ENCODE measurements around the gene TSPAN15.
"Not testable (repeated sequence)": the region's sequence is repeated elsewhere in the genome, so short reads cannot be mapped to it uniquely, and the experiment has no call there.

TSPAN15 gene

DNA sequence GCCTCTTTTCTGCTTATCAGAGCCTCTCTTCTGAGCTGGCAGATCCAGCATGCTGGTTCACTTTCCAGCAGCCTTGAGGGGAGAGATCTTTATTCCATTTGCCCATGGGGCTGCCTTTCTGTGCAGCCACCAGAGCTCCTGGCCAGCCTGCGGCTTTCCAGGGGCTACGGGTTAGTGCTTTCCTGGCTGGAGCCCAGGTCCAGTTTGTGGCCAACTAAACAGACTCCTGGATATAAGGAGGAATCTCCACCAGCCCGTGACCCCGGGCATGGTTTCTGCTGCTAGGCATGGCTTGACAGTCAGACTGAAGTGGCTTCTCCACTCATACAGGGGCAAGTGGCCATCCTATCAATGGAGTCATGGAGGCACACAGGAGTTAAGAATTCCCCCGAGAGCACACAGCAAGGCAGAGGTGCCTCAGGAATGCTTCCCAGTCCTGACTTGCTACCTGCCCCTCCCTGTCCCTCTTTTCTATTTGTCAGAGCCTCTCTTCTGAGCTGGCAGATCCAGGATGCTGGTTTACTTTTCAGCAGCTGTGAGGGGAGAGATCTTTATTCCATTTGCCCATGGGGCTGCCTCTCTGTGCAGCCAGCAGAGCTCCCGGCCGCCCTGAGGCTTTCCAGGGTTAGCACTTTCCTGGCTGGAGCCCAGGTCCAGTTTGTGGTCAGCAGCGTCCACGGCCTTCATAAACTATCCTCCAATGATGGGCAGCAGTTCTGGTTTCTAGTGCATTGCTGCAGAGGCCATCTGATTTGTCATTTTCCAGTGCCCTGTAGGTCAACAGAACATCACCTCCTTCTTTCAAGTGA, 35.9 kb downstream of the TSPAN15 start:
- no peak for DNase-seq (ENCODE audit: low read depth, low spot score)

DNA sequence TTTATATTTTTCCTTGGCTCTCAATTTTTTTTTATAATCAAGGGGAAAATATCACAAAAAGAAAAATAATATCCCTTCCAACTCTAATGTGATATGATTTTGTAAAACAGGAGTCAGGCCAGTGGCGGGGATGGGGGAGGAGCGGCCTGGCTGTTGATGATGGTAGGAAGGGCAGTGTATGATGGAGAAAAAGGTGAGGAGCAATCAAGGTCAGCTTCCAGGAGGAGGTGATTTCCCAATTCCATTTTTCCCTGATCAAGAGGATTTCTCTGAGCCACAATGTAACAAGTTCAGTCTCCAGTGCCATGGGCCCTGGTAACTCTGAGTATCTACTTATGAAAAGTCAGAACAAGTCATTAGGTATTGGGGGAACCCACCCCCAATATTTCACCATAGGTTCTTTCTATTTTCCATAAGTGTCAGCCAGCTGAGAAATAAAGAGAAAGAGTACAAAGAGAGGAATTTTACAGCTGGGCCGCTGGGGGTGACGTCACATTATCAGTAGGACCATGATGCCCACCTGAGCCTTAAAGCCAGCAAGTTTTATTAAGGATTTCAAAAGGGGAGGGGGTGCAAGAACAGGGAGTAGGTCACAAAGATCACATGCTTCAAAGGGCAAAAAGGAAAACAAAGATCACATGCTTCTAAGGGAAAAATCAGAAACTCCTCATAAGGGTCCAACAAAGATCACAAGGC, 37.0 kb downstream of the TSPAN15 start:
- DNase-seq (ENCODE audit: low read depth, low spot score) = not testable (repeated sequence)

DNA sequence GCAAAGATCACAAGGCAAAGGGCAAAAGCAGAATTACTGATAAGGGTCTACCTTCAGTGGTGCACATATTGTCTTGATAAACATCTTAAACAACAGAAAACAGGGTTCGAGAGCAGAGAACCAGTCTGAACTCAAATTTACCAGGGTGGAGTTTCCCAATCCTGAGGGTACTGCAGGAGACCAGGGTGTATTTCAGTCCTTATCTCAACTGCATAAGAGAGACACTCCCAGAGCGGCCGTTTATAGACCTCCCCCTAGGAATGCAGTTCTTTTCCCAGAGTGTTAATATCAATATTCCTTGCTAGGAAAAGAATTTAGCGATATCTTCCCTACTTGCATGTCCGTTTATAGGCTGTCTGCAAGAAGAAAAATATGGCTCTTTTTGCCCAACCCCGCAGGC, 37.6 kb downstream of the TSPAN15 start:
- DNase-seq (ENCODE audit: low read depth, low spot score) = not testable (repeated sequence)

DNA sequence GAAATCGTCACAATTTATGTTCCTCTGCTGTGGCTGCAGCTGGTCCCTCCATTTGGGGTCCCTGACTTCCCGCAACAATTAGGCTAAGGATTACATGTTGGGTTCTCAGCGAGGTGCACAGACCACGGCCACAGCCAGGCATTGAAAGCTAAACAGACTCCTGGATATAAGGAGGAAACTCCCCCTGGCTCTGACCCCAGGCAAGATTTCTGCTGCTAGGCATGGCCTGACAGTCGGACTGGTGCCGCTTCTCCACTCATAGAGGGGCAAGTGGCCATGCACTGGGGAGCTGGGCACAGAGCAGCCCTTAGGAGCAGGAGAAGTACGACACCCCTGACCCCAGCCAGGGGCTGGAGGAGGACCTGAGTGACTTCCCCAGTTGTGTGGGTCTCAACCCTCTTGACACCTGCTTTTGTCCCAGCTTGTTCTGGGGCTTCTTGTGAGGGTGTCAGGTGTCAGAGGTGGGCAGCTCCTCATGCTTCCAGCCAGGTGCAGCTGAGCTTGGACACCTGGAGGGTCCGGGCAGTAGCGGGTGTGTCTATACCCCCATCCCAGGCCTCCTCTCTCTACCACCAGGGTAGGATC, 38.3 kb downstream of the TSPAN15 start:
- no peak for DNase-seq (ENCODE audit: low read depth, low spot score)

DNA sequence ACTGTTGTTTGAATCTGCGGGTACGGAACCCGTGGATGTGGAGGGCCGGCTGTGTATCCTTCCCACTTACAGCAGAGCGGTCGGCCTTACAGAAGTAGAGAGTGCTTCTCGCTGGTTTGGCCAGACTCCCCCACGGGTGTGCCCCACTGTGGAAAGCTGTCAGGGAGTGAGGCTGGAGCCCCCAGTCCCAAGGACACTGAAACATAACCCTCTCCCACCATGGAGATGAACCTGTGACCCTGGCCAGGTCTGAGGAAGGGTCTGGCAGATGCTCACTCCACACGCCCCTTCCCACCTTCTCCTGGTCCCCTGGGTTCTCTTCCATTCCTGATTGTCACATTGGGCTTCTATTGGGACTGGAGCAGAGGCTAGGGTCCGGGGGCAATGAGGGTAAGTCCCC, 39.6 kb downstream of the TSPAN15 start:
- DNase-seq (ENCODE audit: low read depth, low spot score) = no peak

DNA sequence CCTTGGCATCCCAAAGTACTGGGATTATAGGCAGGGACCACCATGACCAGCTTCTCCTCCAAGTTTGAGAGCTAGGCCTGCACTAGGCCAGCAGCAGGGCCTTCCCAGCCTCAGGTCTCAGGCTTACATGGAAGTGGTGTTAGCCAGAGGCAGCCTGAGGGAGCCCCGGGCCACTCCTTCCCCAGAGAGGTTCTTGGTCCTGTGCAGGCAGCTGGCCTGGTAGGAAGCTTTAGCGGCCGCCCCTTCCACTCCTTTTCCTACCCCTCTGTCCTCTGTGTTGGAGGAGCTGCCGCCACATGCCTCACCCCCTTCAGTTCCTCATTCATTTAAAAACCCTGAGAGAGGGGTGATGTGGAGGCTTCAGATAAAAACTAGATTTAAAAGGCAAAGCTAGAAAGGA, 40.3 kb downstream of the TSPAN15 start:
- DNase-seq (ENCODE audit: low read depth, low spot score) = no peak

DNA sequence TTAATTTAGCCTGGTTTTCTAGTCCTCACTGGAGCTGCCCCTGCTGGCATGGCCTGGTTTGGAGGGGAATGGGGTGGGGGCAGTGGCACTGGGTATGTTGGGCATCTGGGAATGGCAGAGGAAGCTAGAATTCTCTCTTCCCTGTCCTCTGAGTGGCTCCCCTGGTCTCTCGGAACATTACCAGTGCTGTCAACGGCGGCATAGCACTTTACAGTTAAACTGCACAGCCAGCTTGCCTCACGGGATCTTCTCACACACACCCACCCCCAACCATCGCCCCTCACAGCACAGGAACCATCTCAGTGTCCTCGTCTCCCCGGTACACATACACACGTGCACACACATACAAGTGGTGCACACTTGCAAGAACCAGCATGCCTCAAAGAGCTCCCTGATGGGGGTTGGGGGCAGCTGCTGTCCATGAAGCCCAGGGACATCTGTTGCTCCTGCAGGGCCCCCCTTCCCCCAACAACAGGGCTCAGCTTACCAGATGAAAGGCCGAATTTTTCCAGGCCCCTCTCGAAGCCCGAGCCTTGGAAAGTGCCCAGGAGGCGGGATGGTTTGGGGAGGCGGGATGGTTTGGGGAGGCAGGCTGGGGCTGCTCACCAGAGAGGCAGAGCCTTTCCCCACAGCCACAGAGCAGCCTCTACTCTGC, 41.0 kb downstream of the TSPAN15 start:
- DNase-seq (ENCODE audit: low read depth, low spot score) = no peak

DNA sequence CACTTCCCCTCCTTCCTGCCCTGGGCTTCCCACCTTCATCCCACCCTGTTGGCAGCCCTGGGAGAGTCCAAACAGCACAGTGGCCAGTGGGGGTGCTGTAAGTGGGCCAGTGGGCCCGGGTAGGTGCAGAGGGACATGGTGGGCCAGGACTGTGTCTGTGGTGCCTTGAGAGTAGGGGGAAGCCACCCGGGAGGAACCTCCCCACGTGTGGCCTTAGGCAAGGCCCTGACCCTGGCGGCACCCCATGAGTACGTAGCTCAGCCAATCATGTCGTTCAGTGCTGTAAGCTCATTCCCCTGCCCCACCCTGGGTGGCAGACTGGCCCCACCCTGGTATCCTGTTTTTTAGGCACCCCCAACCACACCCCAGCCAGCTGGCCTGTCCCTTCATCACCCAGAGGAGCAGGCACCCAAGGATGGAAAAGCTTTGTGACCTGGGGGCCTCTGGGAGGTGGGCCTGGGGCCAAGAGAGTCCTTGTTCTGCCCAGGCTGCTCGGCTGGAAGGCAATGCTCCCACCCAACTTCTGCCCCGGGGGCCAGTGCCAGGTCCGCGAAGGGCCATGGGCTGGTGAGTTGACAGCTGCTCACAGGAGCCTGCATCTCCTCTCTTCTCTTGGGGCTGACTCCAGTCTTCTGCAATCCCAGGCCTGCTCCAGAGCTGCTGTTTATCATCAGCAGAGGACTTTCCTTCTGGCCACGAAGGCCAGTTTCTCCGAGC, 41.6 kb downstream of the TSPAN15 start:
- DNase-seq (ENCODE audit: low read depth, low spot score) = no peak

DNA sequence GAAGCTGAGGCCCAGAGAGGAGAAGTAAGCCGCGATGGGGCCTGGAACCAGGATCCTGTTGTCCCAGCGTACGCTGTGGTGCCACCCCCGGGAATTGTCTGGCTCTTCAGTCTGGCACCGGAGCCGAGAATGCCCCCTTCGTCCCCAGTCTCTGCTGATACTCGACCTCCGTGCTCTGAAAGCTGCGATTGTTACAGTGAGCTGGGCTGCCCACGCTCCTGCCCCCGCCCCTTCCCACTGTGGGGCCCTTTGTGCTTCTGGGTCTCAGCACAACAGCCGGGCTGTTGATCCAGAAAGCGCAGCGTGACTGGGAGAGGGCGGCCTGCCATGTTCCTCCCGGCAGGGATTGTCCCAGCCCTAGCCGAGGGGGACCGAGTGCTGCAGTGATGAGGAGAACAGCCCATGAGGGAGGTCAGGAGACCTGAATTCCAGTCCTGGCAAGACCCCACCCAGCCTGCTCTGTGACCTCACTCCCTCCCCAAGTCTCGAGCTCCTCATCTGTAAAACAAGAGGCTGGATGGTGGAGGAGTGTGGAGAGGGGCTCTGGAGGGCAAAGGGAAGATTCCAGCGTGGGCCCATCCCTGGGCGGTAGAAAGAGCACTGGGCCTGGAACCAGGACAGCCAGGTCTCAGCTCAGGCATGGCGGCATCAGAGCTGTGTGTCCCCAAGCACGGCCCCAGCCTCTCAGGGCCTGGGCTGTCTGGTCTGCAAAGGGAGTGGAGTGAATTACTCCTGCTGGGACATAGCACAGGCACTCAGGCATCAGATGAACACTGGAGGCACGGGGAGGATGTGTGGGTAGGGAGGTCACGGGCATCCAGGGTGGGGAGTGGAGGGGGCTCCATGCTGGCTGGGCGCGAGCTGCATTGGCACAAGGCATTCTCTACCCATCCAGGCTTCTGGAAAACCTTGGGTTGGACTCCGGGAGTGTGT, 43.6 kb downstream of the TSPAN15 start:
- no peak for DNase-seq (ENCODE audit: low read depth, low spot score)

DNA sequence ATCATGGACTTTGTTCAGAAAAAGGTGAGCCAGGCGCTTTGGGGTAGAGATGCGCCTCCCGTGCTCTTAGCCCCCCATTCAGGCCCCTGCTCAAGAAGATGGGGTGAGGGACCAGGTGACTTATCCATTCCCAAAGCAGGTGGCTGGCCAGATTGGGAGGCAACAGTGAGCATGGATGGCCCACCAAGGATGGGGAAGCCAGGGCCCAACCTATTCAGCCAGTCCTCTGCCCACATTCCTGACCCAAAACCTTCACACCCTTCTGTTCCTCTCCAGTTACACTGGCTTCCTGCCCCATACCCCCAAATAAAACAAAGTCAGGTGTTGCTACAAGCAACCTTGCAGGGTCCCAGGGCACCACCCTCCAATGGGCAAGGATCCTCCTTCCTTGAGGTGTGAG, 44.4 kb downstream of the TSPAN15 start:
- no peak for DNase-seq (ENCODE audit: low read depth, low spot score)

DNA sequence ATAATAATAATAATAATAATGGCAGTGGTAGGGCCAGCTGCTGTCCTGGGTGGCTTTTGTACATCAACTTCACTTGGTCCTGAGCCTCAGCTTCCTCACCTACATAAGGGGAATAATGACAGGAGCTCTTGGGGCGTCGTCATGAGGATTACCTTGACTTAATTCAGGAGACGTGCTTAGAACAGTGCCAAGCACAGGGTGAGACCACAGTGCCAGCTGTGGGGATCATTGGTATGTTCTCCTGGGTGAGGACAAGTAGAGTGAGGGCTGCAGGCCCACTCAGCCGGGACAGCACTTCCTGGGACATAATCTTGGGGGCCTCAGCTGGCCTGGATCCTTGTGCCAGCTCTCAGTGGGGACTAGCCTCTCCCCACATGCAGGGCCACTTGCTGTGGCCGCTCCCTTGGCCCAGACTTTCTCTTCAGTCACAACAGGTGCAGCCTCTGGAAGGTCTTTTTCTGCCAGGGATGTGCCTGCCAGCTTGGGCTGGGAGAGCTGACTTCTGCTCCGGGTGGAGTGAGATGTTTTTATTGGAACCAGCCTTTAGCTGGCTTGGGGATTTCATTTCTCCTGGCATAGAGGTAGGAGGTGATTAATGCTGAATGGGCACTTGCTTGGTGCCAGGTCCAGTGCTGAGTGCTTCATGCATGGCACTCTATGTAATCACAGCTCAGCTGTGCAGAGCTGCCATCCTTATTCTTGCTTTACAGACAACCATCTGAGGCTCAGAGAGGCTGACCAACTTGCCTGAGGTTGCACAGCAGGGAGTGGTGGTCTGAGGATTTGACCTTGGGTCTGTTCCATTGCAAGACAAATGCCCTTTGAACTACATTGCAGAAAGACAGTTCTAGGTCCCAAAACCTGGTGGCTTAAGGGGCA, 45.3 kb downstream of the TSPAN15 start:
- DNase-seq (ENCODE audit: low read depth, low spot score) = no peak

DNA sequence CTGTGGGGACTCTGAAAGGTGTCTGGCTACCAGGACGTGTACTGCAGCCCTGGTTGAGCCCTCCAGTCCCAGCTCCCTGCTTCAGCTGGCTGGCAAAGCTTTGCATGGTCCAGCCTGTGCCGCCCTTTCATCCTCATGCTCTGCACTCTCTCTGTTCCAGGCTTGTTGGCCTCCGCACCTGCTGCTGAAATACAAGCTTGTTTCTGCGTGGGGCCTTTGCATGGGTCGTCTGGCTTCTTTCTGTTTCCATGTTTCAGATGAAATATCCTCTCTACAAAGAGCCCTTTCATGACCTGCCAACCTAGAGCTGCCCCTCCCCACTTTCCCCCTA, 45.9 kb downstream of the TSPAN15 start:
- no peak for DNase-seq (ENCODE audit: low read depth, low spot score)

DNA sequence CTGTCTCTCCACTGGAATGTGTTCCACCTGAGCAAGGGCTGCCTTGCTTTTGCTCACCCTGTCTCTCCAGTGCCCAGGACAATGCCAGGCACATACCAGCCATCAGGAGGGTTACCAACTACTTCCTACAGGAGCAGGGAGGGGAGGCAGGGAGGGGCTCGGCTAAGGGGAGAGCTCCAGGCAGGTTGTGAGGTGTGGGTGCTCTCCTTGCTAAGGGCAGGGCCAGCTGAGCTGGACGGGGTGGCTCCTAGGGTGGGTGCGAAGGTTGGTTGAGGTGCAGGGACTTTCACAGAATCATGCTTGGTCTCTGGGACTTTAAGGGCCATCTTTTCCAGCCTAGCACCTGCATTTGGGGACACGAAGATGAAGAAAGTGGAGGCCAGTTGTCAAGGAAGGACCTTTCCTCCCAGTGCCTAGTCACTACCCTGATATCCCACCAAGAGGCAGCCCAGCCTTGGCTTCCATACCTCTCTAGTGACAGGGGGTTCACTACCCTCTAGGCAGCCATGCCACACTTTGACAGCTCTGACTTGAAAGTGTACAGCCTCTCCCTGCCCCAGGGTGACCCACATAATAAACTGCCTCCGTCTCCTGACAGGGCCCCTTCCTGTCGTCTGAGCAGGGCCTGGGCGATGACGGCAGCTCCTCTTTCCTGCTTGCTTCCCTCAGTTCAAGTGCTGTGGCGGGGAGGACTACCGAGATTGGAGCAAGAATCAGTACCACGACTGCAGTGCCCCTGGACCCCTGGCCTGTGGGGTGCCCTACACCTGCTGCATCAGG, 46.5 kb downstream of the TSPAN15 start:
- no peak for DNase-seq (ENCODE audit: low read depth, low spot score)

DNA sequence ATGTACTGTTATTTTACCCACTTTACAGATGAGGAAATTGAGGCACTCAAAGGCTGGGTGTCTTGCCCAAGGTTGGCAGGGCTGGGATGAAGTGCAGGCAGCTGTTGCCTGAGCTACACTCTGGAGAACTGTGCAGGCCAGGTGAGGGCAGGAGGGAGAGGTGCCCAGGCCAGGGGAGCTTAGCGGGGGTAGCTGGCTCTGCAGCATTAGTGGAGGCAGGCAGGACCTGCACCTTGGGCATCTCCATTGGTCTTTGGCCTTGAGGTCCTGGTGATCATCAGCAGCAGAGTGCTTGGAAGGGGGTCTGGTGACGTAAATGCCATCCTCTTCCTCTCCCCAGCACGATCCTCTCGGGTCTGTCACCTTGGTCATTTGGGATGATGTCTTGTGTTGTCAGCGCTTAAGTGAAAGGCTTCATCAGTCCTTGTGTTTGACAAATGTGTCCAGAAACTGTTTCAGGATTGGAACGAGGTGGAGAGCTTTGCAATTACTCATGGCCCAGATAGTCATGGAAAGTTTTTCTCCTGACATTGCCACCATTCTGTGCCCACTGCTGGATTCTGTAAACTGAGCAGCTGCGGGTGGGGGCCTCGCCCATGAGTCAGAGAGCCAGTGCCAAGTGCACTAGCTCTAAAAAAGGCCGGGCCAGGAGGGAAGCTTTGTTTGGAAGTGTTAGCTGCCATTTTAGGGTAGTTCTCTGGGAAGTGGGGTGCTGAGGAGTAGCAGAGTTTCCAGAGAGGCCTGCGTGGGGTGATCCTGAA, 47.6 kb downstream of the TSPAN15 start:
- DNase-seq (ENCODE audit: low read depth, low spot score) = no peak

DNA sequence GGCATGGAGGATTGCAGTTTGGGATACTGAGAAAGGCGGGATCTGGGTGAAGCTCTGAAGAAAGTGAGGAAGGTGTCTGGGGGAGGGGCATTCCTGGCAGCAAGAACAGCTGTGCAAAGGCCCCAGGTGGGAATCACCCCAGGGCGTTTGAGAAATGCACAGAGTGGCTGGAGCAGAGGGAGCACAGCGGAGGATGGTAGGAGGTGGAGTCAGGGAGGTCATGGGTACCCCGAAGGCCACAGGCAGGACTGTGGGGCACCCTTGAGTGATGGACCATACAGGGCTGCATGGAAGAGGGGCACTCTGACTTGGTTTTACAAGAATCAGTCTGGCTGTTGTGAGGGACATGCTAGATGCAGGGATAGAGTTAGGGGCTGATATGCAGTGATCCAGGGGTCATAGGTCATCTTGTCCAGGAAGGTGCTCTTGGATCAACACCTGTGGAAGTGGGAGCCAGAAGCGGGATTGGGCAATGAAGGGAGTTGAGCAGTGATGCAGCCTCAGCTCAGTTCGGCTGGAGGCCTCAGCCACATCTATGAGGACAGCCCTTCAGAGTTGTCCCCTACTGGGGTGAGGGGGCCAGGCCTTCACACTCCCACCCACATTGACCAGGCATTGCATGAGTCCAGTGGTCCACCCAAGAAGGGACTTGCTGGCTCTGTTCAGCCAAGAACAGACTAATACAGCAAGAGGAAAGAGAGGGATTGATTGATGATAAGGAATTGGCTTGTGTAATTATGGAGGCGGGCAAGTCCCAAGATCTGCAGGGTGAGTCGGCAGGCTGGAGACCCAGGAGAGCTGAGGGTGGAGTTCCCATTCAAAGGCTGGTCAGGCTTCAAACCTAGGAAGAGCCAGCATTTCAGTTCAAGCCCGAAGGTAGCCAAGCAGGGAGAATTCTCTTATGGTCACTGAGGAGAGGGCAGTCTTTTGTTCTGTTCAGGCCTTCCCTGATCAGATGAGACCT, 48.7 kb downstream of the TSPAN15 start:
- no peak for DNase-seq (ENCODE audit: low read depth, low spot score)

DNA sequence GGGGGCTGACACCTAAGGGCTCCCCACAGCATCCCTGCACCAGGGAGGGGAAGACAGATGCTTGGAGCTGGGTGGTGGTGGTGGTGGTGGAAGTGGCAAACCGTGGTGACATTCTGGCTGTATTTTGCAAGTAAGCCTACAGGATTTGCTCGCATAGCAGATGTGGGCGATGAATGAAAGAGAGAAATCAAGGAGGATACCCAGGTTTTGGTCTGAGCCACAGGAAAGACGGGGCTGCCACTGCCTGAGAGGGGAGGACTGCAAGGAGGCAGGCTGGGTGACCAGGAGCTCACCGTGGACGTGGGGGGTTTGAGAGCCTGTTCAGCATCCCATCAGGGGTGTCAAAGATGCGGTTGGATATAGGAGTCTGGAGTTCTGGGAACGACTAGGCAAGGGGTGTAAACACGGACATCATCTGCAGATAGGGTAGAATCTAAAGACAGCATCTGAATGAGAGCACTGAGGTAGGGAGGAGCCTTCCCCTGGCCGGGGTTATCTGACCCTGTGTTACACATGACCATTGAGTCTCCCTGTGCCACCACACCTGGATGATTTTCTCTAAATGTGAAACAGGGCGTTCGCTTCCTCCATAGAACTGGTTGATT, 49.7 kb downstream of the TSPAN15 start:
- no peak for DNase-seq (ENCODE audit: low read depth, low spot score)

DNA sequence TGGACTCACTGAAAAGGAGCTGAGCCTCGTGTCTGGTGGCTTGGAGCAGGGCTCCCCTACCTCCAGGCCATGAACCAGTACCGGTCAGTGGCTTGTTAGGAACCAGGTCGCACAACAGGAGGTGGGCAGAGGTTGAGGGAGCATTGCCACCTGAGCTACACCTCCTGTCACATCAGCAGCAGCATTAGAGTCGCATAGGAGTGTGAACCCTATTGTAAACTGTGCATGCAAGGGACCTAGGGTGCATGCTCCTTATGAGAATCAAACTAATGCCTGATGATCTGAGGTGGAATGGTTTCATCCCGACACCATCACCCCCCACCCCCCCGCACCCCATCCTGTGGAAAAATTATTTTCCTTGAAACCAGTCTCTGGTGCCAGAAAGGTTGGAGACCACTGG, 50.4 kb downstream of the TSPAN15 start:
- DNase-seq (ENCODE audit: low read depth, low spot score) = no peak

Data from activated CD4-positive, CD25-positive, alpha-beta regulatory T cell treated with anti-CD3 and anti-CD28 coated beads, Interleukin-2, amount 50 U/mL, for 16 hours (primary cell).